Gastroesophageal sphincter (tissue), 4 donors: Measurements from ENCODE around the gene DYNC1I1. TPM values are rescaled to one million over a fixed set of nuclear protein-coding genes. Genes with fewer than 3 reads are reported as not detected.

Source experiments
- ATAC-seq: fragments of 150-250 bp; one replicate; pipeline ENCODE4 v1.9.1; 2016; ENCODE audit warnings: mild to moderate bottlenecking, moderate library complexity
- H3K27ac ChIP-seq, 4 donors: fragments of 200-600 bp; sonication (generic) in 3 of 4; 1 replicate in 3 of 4; 2 replicates in 1 of 4; pipeline ENCODE4 v1.5.1; 2016 to 2019
- H3K27me3 ChIP-seq: fragments of 200-600 bp; sonication (generic); one replicate; pipeline ENCODE4 v1.5.1; 2019
- H3K36me3 ChIP-seq, 2 donors: fragments of 200-600 bp; sonication (generic); one replicate each; pipeline ENCODE4 v1.5.1; 2019; ENCODE audit warnings: control low read depth in 1 of 2
- H3K4me1 ChIP-seq, 3 donors: fragments of 200-600 bp; sonication (generic); 1 replicate in 2 of 3; 2 replicates in 1 of 3; pipeline ENCODE4 v1.5.1; 2016 to 2019; ENCODE audit warnings: control low read depth in 2 of 3
- H3K4me3 ChIP-seq, 2 donors: fragments of 200-600 bp; sonication (generic); one replicate each; pipeline ENCODE4 v1.5.1; 2019; ENCODE audit warnings: mild to moderate bottlenecking in 1 of 2, moderate library complexity in 1 of 2
- H3K9me3 ChIP-seq, 3 donors: fragments of 200-600 bp; sonication (generic); one replicate each; pipeline ENCODE4 v1.5.1; 2017 to 2019; ENCODE audit warnings: control low read depth in 2 of 3
- CTCF ChIP-seq, 4 experiments: fragments of 200-600 bp in 2 of 4; fragments of 450-650 bp in 2 of 4; sonication (generic) in 1 of 4; IDR thresholded peaks; one replicate each; pipeline ENCODE4 v1.5.1; 2017 to 2019; ENCODE audit warnings: antibody characterized with exemption in 4 of 4, mild to moderate bottlenecking in 2 of 4, moderate library complexity in 2 of 4
- EP300 ChIP-seq: sonication (generic); formaldehyde crosslinking; IDR thresholded peaks from one replicate; pipeline ENCODE4 v1.6.1; 2017; ENCODE audit warnings: antibody characterized with exemption, mild to moderate bottlenecking
- POLR2A ChIP-seq, 2 donors: fragments of 450-650 bp; IDR thresholded peaks; one replicate each; pipeline ENCODE4 v1.6.1; 2017; ENCODE audit warnings: antibody characterized with exemption in 2 of 2, mild to moderate bottlenecking in 2 of 2, moderate library complexity in 1 of 2
- POLR2AphosphoS5 ChIP-seq: sonication (generic); formaldehyde crosslinking; IDR thresholded peaks from one replicate; pipeline ENCODE4 v1.6.1; 2017; ENCODE audit warnings: antibody characterized with exemption
- WGBS, 2 donors: methylation state at CpG; one replicate each; pipeline ENCODE4 v1.1.5; 2018; ENCODE audit warnings: low coverage in 1 of 2; 5-methylcytosine and 5-hydroxymethylcytosine counted together
- total RNA-seq, 4 donors: library from RNA; depleted of rRNA; stranded (reverse); fragments of >200 nt; gene quantifications; one replicate each; pipeline ENCODE4 v1.1.0, GENCODE V29; 2016

The DYNC1I1 gene
- total RNA-seq, 4 donors from 2014 or later: 7.6 to 23.8 (median 18.2) TPM

- Histone ChIP-seq H3K27ac (no peak overlapping the region), H3K27me3 (no peaks in the 10 kb centered on the region), H3K36me3 (no peaks in the 10 kb centered on the region), H3K4me1 (no peaks in the 10 kb centered on the region), H3K9me3 (no peaks in the 10 kb centered on the region), H3K4me3 (no peak overlapping the region)
- no peak for ATAC-seq
- TF ChIP-seq POLR2A (IDR thresholded peaks at IDR 0.05): no peak
- TF ChIP-seq POLR2AphosphoS5: no peak
- TF ChIP-seq CTCF (IDR thresholded peaks at IDR 0.05): no peak
- no peak for TF ChIP-seq EP300
These were observed 279.9 kb downstream of the DYNC1I1 start for GRCh38 chr7:96052289-96052688.

GRCh38 chr7:96052860-96053470 is 280.6 kb downstream of the DYNC1I1 start:
- no peaks in the 10 kb centered on the region for H3K36me3 ChIP-seq
- H3K4me3 ChIP-seq: no peak overlapping the region
- TF ChIP-seq CTCF (IDR thresholded peaks at IDR 0.05) (no peak), EP300 (no peak), POLR2AphosphoS5 (no peak), POLR2A (IDR thresholded peaks at IDR 0.05) (no peak)
- no peaks in the 10 kb centered on the region for H3K9me3 ChIP-seq
- H3K4me1 ChIP-seq: no peaks in the 10 kb centered on the region
- WGBS, 2 donors: 42 to 51% methylated on average over 4 of the region's 4 CpGs
- H3K27me3 ChIP-seq: no peaks in the 10 kb centered on the region
- H3K27ac ChIP-seq: no peak overlapping the region
- no peak for ATAC-seq

DNA sequence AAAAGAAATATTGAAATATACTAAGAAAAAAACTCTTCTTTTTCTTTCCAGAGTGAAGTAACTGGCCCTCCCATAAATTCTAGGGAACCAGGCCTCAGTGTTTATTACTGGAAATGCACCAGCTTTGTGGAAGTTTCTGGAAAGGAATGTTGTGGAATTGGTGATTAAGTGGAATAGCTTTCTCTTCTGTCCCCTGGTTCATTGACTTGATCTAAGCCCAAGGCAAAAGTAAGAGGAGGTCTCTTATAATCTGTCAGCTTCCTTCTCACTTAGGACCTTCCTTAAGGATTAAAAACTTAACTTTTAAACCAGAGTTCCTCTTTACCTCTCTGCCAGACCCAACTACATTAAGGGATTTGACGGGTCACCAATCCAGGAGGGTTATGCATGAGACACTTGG is 283.4 kb downstream of the DYNC1I1 start:
- H3K4me3 ChIP-seq: no peak overlapping the region
- TF ChIP-seq POLR2A (IDR thresholded peaks at IDR 0.05) (no peak), EP300 (no peak), POLR2AphosphoS5 (no peak), CTCF (IDR thresholded peaks at IDR 0.05) (no peak)
- no peak for ATAC-seq
- no peaks in the 10 kb centered on the region for H3K27me3 ChIP-seq
- no peaks in the 10 kb centered on the region for H3K4me1 ChIP-seq
- H3K36me3 ChIP-seq: no peaks in the 10 kb centered on the region
- H3K9me3 ChIP-seq: no peaks in the 10 kb centered on the region
- 78 to 80% methylated on average over 1 of the region's 1 CpG for WGBS, 2 donors
- no peak overlapping the region for H3K27ac ChIP-seq

GRCh38 chr7:96059075-96059474 is 286.7 kb downstream of the DYNC1I1 start:
- no peaks in the 10 kb centered on the region for H3K36me3 ChIP-seq
- WGBS, 2 donors: 57 to 67% methylated on average over 1 of the region's 1 CpG
- no peak overlapping the region for H3K27ac ChIP-seq
- no peak overlapping the region for H3K4me3 ChIP-seq
- peaks cover 0 to 3% (median 0%) of the 10 kb centered on the region in 3 donors for H3K4me1 ChIP-seq
- no peaks in the 10 kb centered on the region for H3K9me3 ChIP-seq
- ATAC-seq: no peak
- TF ChIP-seq POLR2A (IDR thresholded peaks at IDR 0.05) (no peak), EP300 (no peak), POLR2AphosphoS5 (no peak), CTCF (IDR thresholded peaks at IDR 0.05) (no peak)
- H3K27me3 ChIP-seq: no peaks in the 10 kb centered on the region

- H3K27ac ChIP-seq: no peak overlapping the region
- no peaks in the 10 kb centered on the region for H3K27me3 ChIP-seq
- no peak for ATAC-seq
- no peaks in the 10 kb centered on the region for H3K36me3 ChIP-seq
- 56 to 86% methylated on average over 2 to 3 of the region's 7 CpGs for WGBS, 2 donors
- peaks cover 0 to 3% (median 0%) of the 10 kb centered on the region in 3 donors for H3K4me1 ChIP-seq
- H3K4me3 ChIP-seq: no peak overlapping the region
- no peaks in the 10 kb centered on the region for H3K9me3 ChIP-seq
- TF ChIP-seq EP300 (no peak), POLR2A (IDR thresholded peaks at IDR 0.05) (no peak), POLR2AphosphoS5 (no peak)
These were observed 288.7 kb downstream of the DYNC1I1 start for GRCh38 chr7:96061009-96061408.
